ENCODE data around the gene WDR93.

Gene WDR93

GRCh38 chr15:89654847-89655805 lies 35.5 kb upstream of the WDR93 start, which contains the start of gene KIF7:
Gene KIF7 (minus strand): TSS chr15:89655467. CDS start chr15:89652930, 2,537 bp downstream.
- Mint-ChIP-seq H3K4me1 (peaks cover 13% of the 10 kb centered on the region), H3K36me3 (peaks cover 2% of the 10 kb centered on the region), H3K4me3 (peak within 1 kb of the TSS; percentile 79), H3K9me3 (no peaks in the 10 kb centered on the region), H3K27ac (no peak within 1 kb of the TSS), H3K27me3 (peaks cover 29% of the 10 kb centered on the region)

- H3K4me1 Mint-ChIP-seq = peaks cover 13% of the 10 kb centered on the region
- no peak overlapping the region for H3K27ac Mint-ChIP-seq
- no peaks in the 10 kb centered on the region for H3K9me3 Mint-ChIP-seq
- peaks cover 2% of the 10 kb centered on the region for H3K36me3 Mint-ChIP-seq
- peak overlapping the region; percentile 79 for H3K4me3 Mint-ChIP-seq
- H3K27me3 Mint-ChIP-seq = peaks cover 31% of the 10 kb centered on the region
Measured at GRCh38 chr15:89656116-89656815, 34.3 kb upstream of the WDR93 start.

- H3K27ac Mint-ChIP-seq = no peak overlapping the region
- no peaks in the 10 kb centered on the region for H3K9me3 Mint-ChIP-seq
Measured at GRCh38 chr15:89657686-89658200, 32.9 kb upstream of the WDR93 start.

GRCh38 chr15:89659295-89659694 lies 31.3 kb upstream of the WDR93 start:
- Mint-ChIP-seq H3K27me3 (peaks cover 23% of the 10 kb centered on the region), H3K9me3 (no peaks in the 10 kb centered on the region), H3K36me3 (peaks cover 2% of the 10 kb centered on the region), H3K4me3 (no peak overlapping the region), H3K27ac (no peak overlapping the region), H3K4me1 (peaks cover 11% of the 10 kb centered on the region)

More at GRCh38 chr15:89657686-89658200, 32.9 kb upstream of the WDR93 start:
- peaks cover 13% of the 10 kb centered on the region for H3K4me1 Mint-ChIP-seq
- peaks cover 30% of the 10 kb centered on the region for H3K27me3 Mint-ChIP-seq
- H3K36me3 Mint-ChIP-seq = peaks cover 2% of the 10 kb centered on the region
- no peak overlapping the region for H3K4me3 Mint-ChIP-seq

GRCh38 chr15:89660556-89660955 lies 30.1 kb upstream of the WDR93 start:
- Mint-ChIP-seq H3K36me3 (peaks cover 2% of the 10 kb centered on the region), H3K27me3 (peaks cover 23% of the 10 kb centered on the region), H3K27ac (no peak overlapping the region), H3K9me3 (no peaks in the 10 kb centered on the region), H3K4me1 (peaks cover 4% of the 10 kb centered on the region), H3K4me3 (no peak overlapping the region)

- Mint-ChIP-seq H3K27ac (no peak overlapping the region), H3K27me3 (peaks cover 18% of the 10 kb centered on the region), H3K4me3 (no peak overlapping the region), H3K4me1 (no peaks in the 10 kb centered on the region), H3K36me3 (peaks cover 3% of the 10 kb centered on the region), H3K9me3 (no peaks in the 10 kb centered on the region)
Measured at GRCh38 chr15:89662893-89663626, 27.6 kb upstream of the WDR93 start.

- Mint-ChIP-seq H3K27me3 (peaks cover 19% of the 10 kb centered on the region), H3K36me3 (peaks cover 3% of the 10 kb centered on the region), H3K27ac (no peak overlapping the region), H3K4me1 (no peaks in the 10 kb centered on the region), H3K9me3 (no peaks in the 10 kb centered on the region), H3K4me3 (peak overlapping the region; percentile 34)
Measured at GRCh38 chr15:89664441-89665350, 25.9 kb upstream of the WDR93 start.

GRCh38 chr15:89665449-89666181 lies 25.0 kb upstream of the WDR93 start:
- H3K27me3 Mint-ChIP-seq = peaks cover 19% of the 10 kb centered on the region
- no peaks in the 10 kb centered on the region for H3K4me1 Mint-ChIP-seq
- peaks cover 3% of the 10 kb centered on the region for H3K36me3 Mint-ChIP-seq
- no peaks in the 10 kb centered on the region for H3K9me3 Mint-ChIP-seq
- H3K4me3 Mint-ChIP-seq = no peak overlapping the region
- no peak overlapping the region for H3K27ac Mint-ChIP-seq

GRCh38 chr15:89666184-89666857 lies 24.3 kb upstream of the WDR93 start:
- Mint-ChIP-seq H3K27ac (no peak overlapping the region), H3K9me3 (no peaks in the 10 kb centered on the region), H3K27me3 (peaks cover 18% of the 10 kb centered on the region), H3K4me1 (no peaks in the 10 kb centered on the region), H3K4me3 (no peak overlapping the region), H3K36me3 (peaks cover 3% of the 10 kb centered on the region)

GRCh38 chr15:89666858-89667705 lies 23.5 kb upstream of the WDR93 start:
- H3K4me1 Mint-ChIP-seq = no peaks in the 10 kb centered on the region
- H3K36me3 Mint-ChIP-seq = peaks cover 3% of the 10 kb centered on the region
- no peaks in the 10 kb centered on the region for H3K9me3 Mint-ChIP-seq
- peak overlapping the region; percentile 84 for H3K27ac Mint-ChIP-seq
- peaks cover 18% of the 10 kb centered on the region for H3K27me3 Mint-ChIP-seq
- H3K4me3 Mint-ChIP-seq = no peak overlapping the region

- Mint-ChIP-seq H3K4me3 (no peak overlapping the region), H3K36me3 (peaks cover 3% of the 10 kb centered on the region)
Measured at GRCh38 chr15:89667706-89667960, 23.0 kb upstream of the WDR93 start.

GRCh38 chr15:89668171-89668570 lies 22.4 kb upstream of the WDR93 start:
- Mint-ChIP-seq H3K4me3 (no peak overlapping the region), H3K36me3 (peaks cover 3% of the 10 kb centered on the region), H3K9me3 (no peaks in the 10 kb centered on the region), H3K4me1 (no peaks in the 10 kb centered on the region), H3K27me3 (peaks cover 12% of the 10 kb centered on the region), H3K27ac (no peak overlapping the region)

More at GRCh38 chr15:89667706-89667960, 23.0 kb upstream of the WDR93 start:
- H3K9me3 Mint-ChIP-seq = no peaks in the 10 kb centered on the region
- no peaks in the 10 kb centered on the region for H3K4me1 Mint-ChIP-seq
- H3K27me3 Mint-ChIP-seq = peaks cover 14% of the 10 kb centered on the region
- peak overlapping the region; percentile 84 for H3K27ac Mint-ChIP-seq

GRCh38 chr15:89669309-89669865 lies 21.2 kb upstream of the WDR93 start:
- Mint-ChIP-seq H3K9me3 (no peaks in the 10 kb centered on the region), H3K27me3 (peaks cover 10% of the 10 kb centered on the region), H3K4me3 (no peak overlapping the region), H3K4me1 (no peaks in the 10 kb centered on the region), H3K27ac (no peak overlapping the region), H3K36me3 (peaks cover 6% of the 10 kb centered on the region)

Measured in activated naive CD4-positive, alpha-beta T cell treated with anti-CD3 and anti-CD28 coated beads, Interleukin-2, amount 50 U/mL, for 24 hours (primary cell).